SU-DHL-6 (cell line): ENCODE measurements around the gene ACMSD.

Experiments
- EZH2phosphoT487 ChIP-seq: fragments of 200-600 bp; sonication (generic), shearing (Covaris generic); conservative IDR thresholded peaks from 2 replicates; pipeline ENCODE4 v1.6.1; 2018; ENCODE audit warnings: mild to moderate bottlenecking, antibody characterized with exemption, low read length, moderate library complexity, mixed read lengths
- TF ChIP-seq, protein P1 (sequence below): fragments of 200-600 bp; sonication (generic); IDR thresholded peaks from one replicate; pipeline ENCODE4 v1.5.1; 2017; ENCODE audit warnings: antibody characterized with exemption, mild to moderate bottlenecking, low read length, moderate library complexity; ENCODE audit not compliant: insufficient read depth, poor library complexity, severe bottlenecking

DNA sequence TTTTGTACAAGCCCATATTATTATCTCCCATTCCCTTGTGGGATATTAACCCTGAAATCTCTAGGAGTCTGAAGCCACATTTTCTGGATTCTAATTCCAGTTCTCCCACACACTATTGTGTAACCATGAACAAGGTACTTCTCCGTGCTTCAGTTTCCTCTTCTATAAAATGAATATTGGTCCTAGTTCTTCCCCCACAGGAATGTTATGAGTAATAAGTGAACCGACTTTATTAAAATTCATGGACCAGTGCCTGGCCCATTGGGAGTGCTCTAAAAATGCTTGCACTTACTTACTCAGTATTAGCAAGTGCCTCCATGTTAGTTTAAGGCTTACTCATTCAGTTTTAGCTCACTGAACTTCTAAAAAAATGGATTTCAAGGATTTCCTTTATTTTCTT is 1.4 kb upstream of the ACMSD start:
- TF ChIP-seq, protein P1, sequence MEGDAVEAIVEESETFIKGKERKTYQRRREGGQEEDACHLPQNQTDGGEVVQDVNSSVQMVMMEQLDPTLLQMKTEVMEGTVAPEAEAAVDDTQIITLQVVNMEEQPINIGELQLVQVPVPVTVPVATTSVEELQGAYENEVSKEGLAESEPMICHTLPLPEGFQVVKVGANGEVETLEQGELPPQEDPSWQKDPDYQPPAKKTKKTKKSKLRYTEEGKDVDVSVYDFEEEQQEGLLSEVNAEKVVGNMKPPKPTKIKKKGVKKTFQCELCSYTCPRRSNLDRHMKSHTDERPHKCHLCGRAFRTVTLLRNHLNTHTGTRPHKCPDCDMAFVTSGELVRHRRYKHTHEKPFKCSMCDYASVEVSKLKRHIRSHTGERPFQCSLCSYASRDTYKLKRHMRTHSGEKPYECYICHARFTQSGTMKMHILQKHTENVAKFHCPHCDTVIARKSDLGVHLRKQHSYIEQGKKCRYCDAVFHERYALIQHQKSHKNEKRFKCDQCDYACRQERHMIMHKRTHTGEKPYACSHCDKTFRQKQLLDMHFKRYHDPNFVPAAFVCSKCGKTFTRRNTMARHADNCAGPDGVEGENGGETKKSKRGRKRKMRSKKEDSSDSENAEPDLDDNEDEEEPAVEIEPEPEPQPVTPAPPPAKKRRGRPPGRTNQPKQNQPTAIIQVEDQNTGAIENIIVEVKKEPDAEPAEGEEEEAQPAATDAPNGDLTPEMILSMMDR = no peak
- TF ChIP-seq EZH2phosphoT487 = no peak
